Measurements from ENCODE around the gene LRRC8D. TPM values are rescaled to one million over a fixed set of nuclear protein-coding genes. Genes with fewer than 3 reads are reported as not detected.
A peak's percentile ranks its signal among the peaks of the same experiment; 100 is the strongest.

The LRRC8D gene
- total RNA-seq, 1 experiment from 2014 or later, result 37.2 TPM

GRCh38 chr1:89837036-89837481, 16.2 kb downstream of the LRRC8D start:
- Histone ChIP-seq H4K8ac (replicated peaks; ENCODE audit: insufficient read length, low read depth, low read length) (no peak overlapping the region), H3K27me3 (ENCODE audit: insufficient read depth, low read length) (no peaks in the 10 kb centered on the region), H3K4me2 (ENCODE audit: insufficient read depth, insufficient read length, low read length) (peak overlapping the region; percentile 48), H3K79me1 (ENCODE audit: insufficient read depth, low read depth, low read length, poor library complexity, severe bottlenecking) (peaks cover 9% of the 10 kb centered on the region), H4K91ac (ENCODE audit: insufficient read length, low read depth, low read length) (no peak overlapping the region), H2BK5ac (ENCODE audit: insufficient read length, low read length) (no peak overlapping the region), H3K79me2 (ENCODE audit: insufficient read depth, low read length) (peaks cover 3% of the 10 kb centered on the region; the same call in 1 of the 2 replicates), H2BK120ac (ENCODE audit: low read depth, low read length, poor library complexity, severe bottlenecking) (no peak overlapping the region), H3T11ph (ENCODE audit: low read length) (no peak overlapping the region), H2BK15ac (ENCODE audit: low read depth, low read length) (no peak overlapping the region), H3K9ac (ENCODE audit: extremely low read depth, insufficient read length, low read length) (no peak overlapping the region), H2BK20ac (ENCODE audit: low read depth, low read length, poor library complexity, severe bottlenecking) (no peak overlapping the region), H3K23me2 (ENCODE audit: insufficient read length, low read depth, low read length, poor library complexity, severe bottlenecking) (no peaks in the 10 kb centered on the region), H2BK12ac (ENCODE audit: insufficient read length, low read depth, low read length) (no peak overlapping the region), H4K5ac (ENCODE audit: insufficient read length, low read depth, low read length) (no peak overlapping the region), H3K27ac (ENCODE audit: insufficient read length, low read depth, low read length) (peak overlapping the region; percentile 52), H2AK5ac (ENCODE audit: insufficient read length, low read length) (no peak overlapping the region), H3K56ac (ENCODE audit: insufficient read length, low read depth, low read length) (no peak overlapping the region), H3K18ac (ENCODE audit: insufficient read length, low read depth, low read length) (no peak overlapping the region), H4K20me1 (ENCODE audit: control insufficient read depth, insufficient read depth, insufficient read length) (no peaks in the 10 kb centered on the region), H3K23ac (ENCODE audit: insufficient read length, low read depth, low read length) (no peak overlapping the region), H3K14ac (ENCODE audit: insufficient read depth, low read length) (no peak overlapping the region), H2AFZ (ENCODE audit: low read length) (no peak overlapping the region), H3K4ac (ENCODE audit: low read depth, low read length) (no peak overlapping the region), H3K9me3 (ENCODE audit: control insufficient read depth, low read depth, low read length) (no peaks in the 10 kb centered on the region), H3K4me1 (ENCODE audit: insufficient read depth, low read length) (peaks cover 11% of the 10 kb centered on the region; the same call in 1 of the 2 replicates)
- Mint-ChIP-seq H3K4me1 (peaks cover 66 to 68% of the 10 kb centered on the region in 2 experiments), H3K27me3 (ENCODE audit: low read depth) (no peaks in the 10 kb centered on the region), H3K9me3 (no peaks in the 10 kb centered on the region), H3K27ac (peak overlapping the region; percentile 10 to 66 (median 60); a peak in 4 of 7 replicates), H3K4me3 (peak overlapping the region; percentile 6 to 9; a peak in 3 of 5 replicates), H3K36me3 (ENCODE audit: insufficient read depth in 1 of 3, low read depth in 3 of 3) (0 out of 7 replicates have a peak, but pooled peaks cover 0 to 4% (median 0%) of the 10 kb centered on the region in 3 experiments)
- DNase-seq, result no peak
- TF ChIP-seq, protein P1, sequence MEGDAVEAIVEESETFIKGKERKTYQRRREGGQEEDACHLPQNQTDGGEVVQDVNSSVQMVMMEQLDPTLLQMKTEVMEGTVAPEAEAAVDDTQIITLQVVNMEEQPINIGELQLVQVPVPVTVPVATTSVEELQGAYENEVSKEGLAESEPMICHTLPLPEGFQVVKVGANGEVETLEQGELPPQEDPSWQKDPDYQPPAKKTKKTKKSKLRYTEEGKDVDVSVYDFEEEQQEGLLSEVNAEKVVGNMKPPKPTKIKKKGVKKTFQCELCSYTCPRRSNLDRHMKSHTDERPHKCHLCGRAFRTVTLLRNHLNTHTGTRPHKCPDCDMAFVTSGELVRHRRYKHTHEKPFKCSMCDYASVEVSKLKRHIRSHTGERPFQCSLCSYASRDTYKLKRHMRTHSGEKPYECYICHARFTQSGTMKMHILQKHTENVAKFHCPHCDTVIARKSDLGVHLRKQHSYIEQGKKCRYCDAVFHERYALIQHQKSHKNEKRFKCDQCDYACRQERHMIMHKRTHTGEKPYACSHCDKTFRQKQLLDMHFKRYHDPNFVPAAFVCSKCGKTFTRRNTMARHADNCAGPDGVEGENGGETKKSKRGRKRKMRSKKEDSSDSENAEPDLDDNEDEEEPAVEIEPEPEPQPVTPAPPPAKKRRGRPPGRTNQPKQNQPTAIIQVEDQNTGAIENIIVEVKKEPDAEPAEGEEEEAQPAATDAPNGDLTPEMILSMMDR (conservative IDR thresholded peaks at IDR 0.05), result no peak

Data from H9 (cell line).